HG02884 (cell line): ENCODE results near the gene KCNN4.

ENCODE experiments used
- ATAC-seq: cut with Tn5 transposase; IDR thresholded peaks from one replicate; pipeline ENCODE4 v1.9.1; 2021; ENCODE audit warnings: mild to moderate bottlenecking, moderate library complexity; ENCODE audit not compliant: unreplicated experiment

KCNN4 gene

GRCh38 chr19:43751466-43752220 is 29.1 kb downstream of the KCNN4 start:
- no peak for ATAC-seq

GRCh38 chr19:43749898-43750297 is 30.9 kb downstream of the KCNN4 start:
- ATAC-seq = no peak

- ATAC-seq = no peak
These were observed 31.6 kb downstream of the KCNN4 start for GRCh38 chr19:43749152-43749551.

GRCh38 chr19:43748685-43749084 is 32.1 kb downstream of the KCNN4 start:
- ATAC-seq = no peak

- ATAC-seq = no peak
These were observed 32.6 kb downstream of the KCNN4 start for GRCh38 chr19:43748205-43748594.

- no peak for ATAC-seq
These were observed 33.1 kb downstream of the KCNN4 start for GRCh38 chr19:43747557-43748204.

- no peak for ATAC-seq
These were observed 37.7 kb downstream of the KCNN4 start for GRCh38 chr19:43743059-43743458.

GRCh38 chr19:43741075-43741825 is 39.5 kb downstream of the KCNN4 start:
- no peak for ATAC-seq

GRCh38 chr19:43739439-43740235 is 41.1 kb downstream of the KCNN4 start:
- ATAC-seq = no peak

- no peak for ATAC-seq
These were observed 42.0 kb downstream of the KCNN4 start for GRCh38 chr19:43738780-43739211.

- ATAC-seq = no peak
These were observed 44.8 kb downstream of the KCNN4 start for GRCh38 chr19:43735957-43736356.

- no peak for ATAC-seq
These were observed 45.8 kb downstream of the KCNN4 start for GRCh38 chr19:43735013-43735412.

- ATAC-seq = no peak
These were observed 48.9 kb downstream of the KCNN4 start for GRCh38 chr19:43731846-43732245.

GRCh38 chr19:43731346-43731745 is 49.4 kb downstream of the KCNN4 start:
- no peak for ATAC-seq

- ATAC-seq = no peak
These were observed 50.9 kb downstream of the KCNN4 start for GRCh38 chr19:43729919-43730318.

GRCh38 chr19:43727593-43727853 is 53.2 kb downstream of the KCNN4 start:
- ATAC-seq = no peak

GRCh38 chr19:43726736-43727592 is 53.8 kb downstream of the KCNN4 start:
- no peak for ATAC-seq

- no peak for ATAC-seq
These were observed 55.3 kb downstream of the KCNN4 start for GRCh38 chr19:43725468-43725867.

- ATAC-seq = no peak
These were observed 55.9 kb downstream of the KCNN4 start for GRCh38 chr19:43724896-43725295.

- ATAC-seq = no peak
These were observed 57.2 kb downstream of the KCNN4 start for GRCh38 chr19:43723588-43723987.
